ENCODE results near the gene BRD1. TPM values are rescaled to one million over a fixed set of nuclear protein-coding genes. Genes with fewer than 3 reads are reported as not detected.

The BRD1 gene
- total RNA-seq, 1 experiment from 2014 or later: 19.1 TPM

GRCh38 chr22:49725516-49725915 is 102.2 kb downstream of the BRD1 start:
- Histone ChIP-seq H3K4me1 (ENCODE audit: insufficient read depth, low read length) (peaks cover 4% of the 10 kb centered on the region; the same call in 1 of the 2 replicates), H3K9me3 (ENCODE audit: low read length) (no peaks in the 10 kb centered on the region), H3K27ac (ENCODE audit: low read length) (no peak overlapping the region), H3K9ac (ENCODE audit: low read length) (no peak overlapping the region), H4K20me1 (ENCODE audit: low read length) (no peaks in the 10 kb centered on the region), H3K27me3 (ENCODE audit: low read length) (peaks cover 68% of the 10 kb centered on the region), H2AFZ (ENCODE audit: low read length) (no peak overlapping the region), H3K9me2 (replicated peaks; ENCODE audit: low read length) (no peaks in the 10 kb centered on the region), H3K79me2 (ENCODE audit: low read length) (no peaks in the 10 kb centered on the region), H3K4me3 (ENCODE audit: low read length) (no peak overlapping the region), H3K36me3 (ENCODE audit: low read depth, low read length) (no peaks in the 10 kb centered on the region), H3F3A (ENCODE audit: low read length, unreplicated experiment) (no peaks in the 10 kb centered on the region), H3K4me2 (ENCODE audit: low read length) (no peak overlapping the region)
- ChIA-PET POLR2A (ENCODE audit: unreplicated experiment) (no interaction called here), CTCF (no interaction called here)
- no peak for ATAC-seq
- no TSS peak for BruUV-seq (replicated peaks)
- intact Hi-C loops (cut with micrococcal nuclease): no loop called here
- TF ChIP-seq EZH2phosphoT487 (IDR thresholded peaks at IDR 0.05; ENCODE audit: borderline replicate concordance, low read length): no peak
- DNase-seq: no peak

- DNase-seq (peak; percentile 67), ATAC-seq (peak; percentile 95)
- H3K9me2 ChIP-seq (replicated peaks; ENCODE audit: low read length): no peaks in the 10 kb centered on the region
- peak overlapping the region; percentile 52 for H3K4me3 ChIP-seq (ENCODE audit: low read length)
- H4K20me1 ChIP-seq (ENCODE audit: low read length): no peaks in the 10 kb centered on the region
- H3K27me3 ChIP-seq (ENCODE audit: low read length): peaks cover 70% of the 10 kb centered on the region
- peaks cover 4% of the 10 kb centered on the region; the same call in 1 of the 2 replicates for H3K4me1 ChIP-seq (ENCODE audit: insufficient read depth, low read length)
- H3K36me3 ChIP-seq (ENCODE audit: low read depth, low read length): no peaks in the 10 kb centered on the region
- no TSS peak for BruUV-seq (replicated peaks)
- H3K9ac ChIP-seq (ENCODE audit: low read length): no peak overlapping the region
- H3F3A ChIP-seq (ENCODE audit: low read length, unreplicated experiment): no peaks in the 10 kb centered on the region
- H3K27ac ChIP-seq (ENCODE audit: low read length): no peak overlapping the region
- H3K9me3 ChIP-seq (ENCODE audit: low read length): no peaks in the 10 kb centered on the region
- H2AFZ ChIP-seq (ENCODE audit: low read length): 0 out of 2 replicates have a peak overlapping the region, but pooled peaks have one; percentile 48
- CTCF ChIA-PET: no interaction called here
- peak overlapping the region; percentile 73 for H3K4me2 ChIP-seq (ENCODE audit: low read length)
- peak; percentile 61 for TF ChIP-seq CTCF (conservative IDR thresholded peaks at IDR 0.05; ENCODE audit: low read depth, low read length)
- no peak for TF ChIP-seq EZH2phosphoT487 (IDR thresholded peaks at IDR 0.05; ENCODE audit: borderline replicate concordance, low read length)
- no peaks in the 10 kb centered on the region for H3K79me2 ChIP-seq (ENCODE audit: low read length)
- POLR2A ChIA-PET (ENCODE audit: unreplicated experiment): no interaction called here
- intact Hi-C loops (cut with micrococcal nuclease): no loop called here
These were observed 102.7 kb downstream of the BRD1 start for GRCh38 chr22:49724893-49725489.

- no peak for TF ChIP-seq EZH2 (IDR thresholded peaks at IDR 0.05; ENCODE audit: low read length, unreplicated experiment)
- no peak for TF ChIP-seq EZH2phosphoT487 (IDR thresholded peaks at IDR 0.05; ENCODE audit: borderline replicate concordance, low read length)
- TF ChIP-seq CTCF (conservative IDR thresholded peaks at IDR 0.05; ENCODE audit: low read depth, low read length): no peak
- Histone ChIP-seq H3K27ac (ENCODE audit: low read length) (no peak overlapping the region), H3K4me3 (ENCODE audit: low read length) (peak overlapping the region; percentile 52), H3K4me2 (ENCODE audit: low read length) (peak overlapping the region; percentile 73), H3K79me2 (ENCODE audit: low read length) (no peaks in the 10 kb centered on the region), H3K36me3 (ENCODE audit: low read depth, low read length) (no peaks in the 10 kb centered on the region), H3K4me1 (ENCODE audit: insufficient read depth, low read length) (peaks cover 4% of the 10 kb centered on the region; the same call in 1 of the 2 replicates), H4K20me1 (ENCODE audit: low read length) (no peaks in the 10 kb centered on the region), H3K9me2 (replicated peaks; ENCODE audit: low read length) (no peaks in the 10 kb centered on the region), H3K27me3 (ENCODE audit: low read length) (peaks cover 70% of the 10 kb centered on the region), H2AFZ (ENCODE audit: low read length) (0 out of 2 replicates have a peak overlapping the region, but pooled peaks have one; percentile 48), H3K9ac (ENCODE audit: low read length) (no peak overlapping the region), H3K9me3 (ENCODE audit: low read length) (no peaks in the 10 kb centered on the region), H3F3A (ENCODE audit: low read length, unreplicated experiment) (no peaks in the 10 kb centered on the region)
- DNase-seq (peak; percentile 3), ATAC-seq (no peak)
- ChIA-PET POLR2A (ENCODE audit: unreplicated experiment) (no interaction called here), CTCF (no interaction called here)
- no TSS peak for BruUV-seq (replicated peaks)
- intact Hi-C loops (cut with micrococcal nuclease): no loop called here
These were observed 103.4 kb downstream of the BRD1 start for GRCh38 chr22:49724030-49724892.
